RWPE1 (cell line): ENCODE measurements around the gene POU5F1.

Source experiments
- CTCF ChIA-PET: fragments of 350-600 bp; sonication (Branson Sonifier 250); formaldehyde crosslinking; extraction: SDS; loops from one replicate; lab custom pipeline; 2021; lab: Yijun Ruan, JAX
- POLR2A ChIA-PET: fragments of 400-600 bp; formaldehyde crosslinking; extraction: SDS; loops from one replicate; lab custom pipeline; 2020; ENCODE audit warnings: antibody characterized with exemption; ENCODE audit not compliant: low non-redundant PET; lab: Yijun Ruan, JAX
- DNase-seq: peaks from one replicate; pipeline ENCODE4 v3.0.0; 2012; ENCODE audit warnings: low spot score
- H3K27ac ChIP-seq: fragments of 450-650 bp; 2 replicates; pipeline ENCODE4 v1.5.1; 2017
- TF ChIP-seq, protein P1 (sequence below): fragments of 450-650 bp; conservative IDR thresholded peaks from 2 replicates; pipeline ENCODE4 v1.5.1; 2017; ENCODE audit warnings: low read depth, mild to moderate bottlenecking

Gene POU5F1

DNA sequence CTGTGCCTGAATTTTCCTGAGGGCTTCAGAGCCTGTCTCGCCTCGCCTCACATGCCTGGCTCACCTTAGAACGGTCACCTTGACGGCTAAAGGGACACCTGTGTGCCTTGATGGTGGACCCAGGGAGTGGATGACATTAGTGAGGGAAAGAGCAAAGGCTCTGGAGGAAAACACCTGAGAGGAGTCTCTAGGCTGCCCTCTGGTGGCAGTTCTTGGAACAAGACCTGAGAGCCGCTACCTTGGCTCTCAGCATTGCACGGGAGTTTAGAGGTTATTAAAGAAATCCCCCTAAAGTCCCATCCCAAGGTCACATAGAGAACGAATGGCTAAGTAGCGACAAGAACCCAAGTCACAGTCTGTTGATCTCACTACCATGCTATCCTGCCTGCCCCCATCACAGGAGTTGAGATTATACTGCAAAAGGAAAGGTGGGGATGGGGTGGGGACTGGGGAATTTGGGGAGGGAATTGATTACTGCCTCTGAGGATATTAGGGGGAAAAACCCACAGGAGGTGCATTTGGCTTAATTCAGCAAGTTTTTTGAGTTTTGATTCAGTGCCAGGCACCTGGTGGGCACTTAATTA, 42.3 kb downstream of the POU5F1 start:
- H3K27ac ChIP-seq, result no peak overlapping the region
- ChIA-PET CTCF (interaction anchor here (0.6 to 1.7 kb wide), 6 partner anchors 10 to 119 kb away, joined by 3 to 4 read pairs (median 3); partner anchors contain the start of gene PSORS1C2), POLR2A (no interaction called here)
- peak; percentile 53 for DNase-seq
- TF ChIP-seq, protein P1, sequence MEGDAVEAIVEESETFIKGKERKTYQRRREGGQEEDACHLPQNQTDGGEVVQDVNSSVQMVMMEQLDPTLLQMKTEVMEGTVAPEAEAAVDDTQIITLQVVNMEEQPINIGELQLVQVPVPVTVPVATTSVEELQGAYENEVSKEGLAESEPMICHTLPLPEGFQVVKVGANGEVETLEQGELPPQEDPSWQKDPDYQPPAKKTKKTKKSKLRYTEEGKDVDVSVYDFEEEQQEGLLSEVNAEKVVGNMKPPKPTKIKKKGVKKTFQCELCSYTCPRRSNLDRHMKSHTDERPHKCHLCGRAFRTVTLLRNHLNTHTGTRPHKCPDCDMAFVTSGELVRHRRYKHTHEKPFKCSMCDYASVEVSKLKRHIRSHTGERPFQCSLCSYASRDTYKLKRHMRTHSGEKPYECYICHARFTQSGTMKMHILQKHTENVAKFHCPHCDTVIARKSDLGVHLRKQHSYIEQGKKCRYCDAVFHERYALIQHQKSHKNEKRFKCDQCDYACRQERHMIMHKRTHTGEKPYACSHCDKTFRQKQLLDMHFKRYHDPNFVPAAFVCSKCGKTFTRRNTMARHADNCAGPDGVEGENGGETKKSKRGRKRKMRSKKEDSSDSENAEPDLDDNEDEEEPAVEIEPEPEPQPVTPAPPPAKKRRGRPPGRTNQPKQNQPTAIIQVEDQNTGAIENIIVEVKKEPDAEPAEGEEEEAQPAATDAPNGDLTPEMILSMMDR, result peak; percentile 87

DNA sequence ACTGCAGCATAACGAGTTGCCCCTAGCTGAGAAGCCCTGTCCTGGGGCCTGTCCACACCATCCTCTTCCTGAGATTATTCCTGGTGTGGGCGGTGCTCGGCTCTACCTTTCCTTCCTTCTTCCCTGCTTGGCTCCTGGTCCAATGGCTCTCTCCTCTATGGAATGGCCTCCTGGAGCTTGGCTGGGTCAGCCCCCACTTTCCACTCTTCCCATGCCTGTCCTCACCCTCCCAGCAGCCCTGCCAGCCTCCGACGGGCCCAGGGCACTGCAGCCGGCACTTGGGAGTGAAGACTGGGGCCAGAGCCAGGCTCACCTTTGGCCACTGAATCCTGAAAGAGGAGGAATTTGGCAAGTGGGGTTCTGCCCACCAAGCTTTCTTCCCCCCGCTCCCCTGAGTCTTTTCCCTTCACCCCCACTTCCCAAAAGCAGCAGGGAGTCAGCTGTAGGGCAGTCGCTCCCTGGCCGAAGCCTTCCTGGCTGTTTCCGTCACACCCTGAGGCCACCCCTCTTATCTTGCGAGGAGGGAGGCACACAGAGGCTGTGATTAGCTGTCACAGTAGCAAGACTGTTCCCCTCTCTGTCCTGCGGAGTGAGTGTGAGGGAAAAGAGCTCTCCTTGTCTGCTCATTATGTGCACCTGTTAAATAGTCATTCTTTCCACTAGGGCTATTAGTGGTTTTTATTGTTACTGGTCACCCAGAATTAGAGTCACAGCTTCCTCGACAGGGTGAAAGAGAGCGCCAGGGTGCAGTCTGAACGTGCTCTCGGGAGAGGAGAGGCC, 43.9 kb downstream of the POU5F1 start:
- TF ChIP-seq, protein P1, result no peak
- peak overlapping the region; percentile 91 for H3K27ac ChIP-seq
- CTCF ChIA-PET, result interaction anchor here (0.6 to 1.3 kb wide), 4 partner anchors 39 to 829 kb away, joined by 3 to 6 read pairs (median 4); no protein-coding TSS in a partner anchor
- DNase-seq, result no peak
- POLR2A ChIA-PET, result no interaction called here

DNA sequence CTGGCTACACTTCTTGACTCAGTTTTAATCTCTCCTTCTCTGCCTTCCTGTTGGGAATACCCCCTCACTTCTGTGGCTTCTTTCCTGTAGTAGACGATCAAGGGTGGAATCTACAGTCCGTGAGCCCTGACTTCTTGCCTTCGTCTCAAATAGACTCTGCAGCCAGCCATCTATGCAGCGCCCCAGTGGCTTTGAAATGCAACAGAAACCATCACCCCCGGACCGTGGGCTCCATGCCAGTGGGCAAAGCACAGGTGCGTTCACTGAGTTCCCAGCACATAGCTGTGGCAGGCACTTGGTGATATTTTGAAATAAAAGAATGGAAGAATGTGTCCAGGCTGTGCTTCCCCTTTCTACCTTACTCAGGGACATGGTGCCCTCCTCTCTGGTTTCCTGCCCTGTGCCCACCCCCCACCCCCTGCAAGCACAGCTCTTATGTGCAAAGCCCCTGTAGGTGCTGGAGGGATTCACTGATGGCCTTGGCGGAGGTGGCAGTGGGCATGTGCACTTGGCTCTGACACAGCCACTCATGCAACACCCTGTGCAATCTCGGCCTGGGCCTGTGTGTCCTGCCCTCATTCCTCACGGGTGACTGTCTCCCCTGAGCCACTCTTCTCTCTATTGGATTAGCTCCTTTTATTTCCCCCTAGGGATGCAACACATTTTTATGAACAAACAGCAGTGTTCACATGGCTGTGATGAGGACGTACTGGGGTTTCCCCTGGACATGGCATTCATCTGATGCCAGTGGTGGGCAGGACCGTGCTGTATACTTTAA, 44.7 kb downstream of the POU5F1 start:
- POLR2A ChIA-PET, result no interaction called here
- CTCF ChIA-PET, result interaction anchor here (0.6 to 1.3 kb wide), 3 partner anchors 38 to 359 kb away, joined by 3 to 4 read pairs (median 3); no protein-coding TSS in a partner anchor
- H3K27ac ChIP-seq, result peak overlapping the region; percentile 91
- TF ChIP-seq, protein P1, result no peak
- peak; percentile 67 for DNase-seq

DNA sequence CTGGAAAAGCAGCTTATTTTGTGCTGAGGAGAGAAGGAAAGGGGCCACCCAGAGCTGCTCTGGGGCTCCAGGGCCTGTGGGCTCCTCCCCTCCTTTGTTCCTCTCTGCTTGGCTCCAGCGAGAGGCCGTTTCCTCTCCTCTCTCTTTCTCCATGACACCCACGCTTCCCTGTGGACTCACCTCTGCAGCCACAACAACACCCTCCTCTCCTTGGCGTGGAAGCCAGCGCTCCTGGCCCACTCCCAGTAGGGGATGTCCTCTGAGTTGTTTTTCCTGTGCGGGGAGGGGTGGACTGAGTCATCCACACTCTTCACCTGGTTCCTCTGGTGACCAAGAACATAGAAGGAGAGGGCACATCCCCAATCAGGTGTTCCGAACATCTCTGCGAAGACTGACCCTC, 45.3 kb downstream of the POU5F1 start:
- ChIA-PET CTCF (interaction anchor here (0.6 to 1.3 kb wide), 2 partner anchors 38 to 360 kb away, joined by 3 read pairs; no protein-coding TSS in a partner anchor), POLR2A (no interaction called here)
- peak overlapping the region; percentile 91 for H3K27ac ChIP-seq
- TF ChIP-seq, protein P1, result no peak
- DNase-seq, result peak; percentile 75

DNA sequence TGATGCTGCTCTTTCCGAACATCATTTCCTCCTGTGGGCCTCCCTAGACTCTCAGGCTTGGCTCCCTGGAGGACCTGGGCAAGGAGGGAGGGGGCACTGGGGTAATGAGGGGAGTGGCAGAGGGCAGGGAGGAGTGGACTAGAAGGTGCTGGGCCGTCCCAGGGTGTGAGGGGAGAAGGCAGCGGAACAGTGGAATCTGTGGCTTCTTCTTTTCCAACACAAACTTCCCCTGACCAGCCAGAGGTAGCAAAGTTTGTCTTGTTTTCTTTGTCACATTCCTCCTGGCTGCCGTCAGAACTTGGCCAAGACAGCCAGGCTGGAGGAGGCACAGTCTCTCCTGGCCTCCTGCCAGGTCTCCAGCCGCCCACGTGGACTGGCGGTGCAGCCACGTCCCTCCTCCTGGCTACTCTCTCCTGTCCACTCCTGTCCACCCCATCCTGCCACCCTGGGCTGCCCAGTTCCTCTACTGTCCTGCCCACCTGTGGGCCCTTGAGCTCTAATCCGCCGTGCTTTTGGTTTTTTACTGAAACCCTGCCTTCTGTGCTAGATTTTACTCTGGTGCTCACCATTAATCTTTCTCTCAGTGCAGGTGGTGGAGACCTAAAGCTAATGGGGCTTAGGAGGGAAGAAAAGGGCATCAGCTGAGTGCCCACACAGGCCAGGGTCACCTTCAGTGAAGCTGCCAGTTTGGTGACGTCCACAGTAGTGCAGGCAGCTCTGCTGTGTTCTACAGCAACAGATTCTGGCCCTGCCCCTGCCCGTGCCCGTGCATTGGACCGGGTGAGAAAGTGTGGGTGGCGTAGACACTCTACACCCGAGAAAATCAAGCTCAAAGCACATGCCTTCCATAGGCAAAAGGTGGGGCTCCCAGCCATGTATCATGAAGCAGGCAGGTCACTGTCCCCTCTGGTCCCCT, 47.4 kb downstream of the POU5F1 start:
- ChIA-PET CTCF (interaction anchor here (0.6 kb wide), 1 partner anchor 669 kb away, joined by 3 read pairs; no protein-coding TSS in a partner anchor), POLR2A (no interaction called here)
- TF ChIP-seq, protein P1, result no peak
- H3K27ac ChIP-seq, result peak overlapping the region; percentile 91
- DNase-seq, result peak; percentile 82
